ENCODE data around the gene ZNF580. TPM values are rescaled to one million over a fixed set of nuclear protein-coding genes. Genes with fewer than 3 reads are reported as not detected.

ZNF580 gene
- total and polyA plus RNA-seq, 10 of the 15 experiments (the other 5 are each of a cell fraction or from before 2014, with no cell fraction given) = 2.3 to 31.8 (median 10.0) TPM

DNA sequence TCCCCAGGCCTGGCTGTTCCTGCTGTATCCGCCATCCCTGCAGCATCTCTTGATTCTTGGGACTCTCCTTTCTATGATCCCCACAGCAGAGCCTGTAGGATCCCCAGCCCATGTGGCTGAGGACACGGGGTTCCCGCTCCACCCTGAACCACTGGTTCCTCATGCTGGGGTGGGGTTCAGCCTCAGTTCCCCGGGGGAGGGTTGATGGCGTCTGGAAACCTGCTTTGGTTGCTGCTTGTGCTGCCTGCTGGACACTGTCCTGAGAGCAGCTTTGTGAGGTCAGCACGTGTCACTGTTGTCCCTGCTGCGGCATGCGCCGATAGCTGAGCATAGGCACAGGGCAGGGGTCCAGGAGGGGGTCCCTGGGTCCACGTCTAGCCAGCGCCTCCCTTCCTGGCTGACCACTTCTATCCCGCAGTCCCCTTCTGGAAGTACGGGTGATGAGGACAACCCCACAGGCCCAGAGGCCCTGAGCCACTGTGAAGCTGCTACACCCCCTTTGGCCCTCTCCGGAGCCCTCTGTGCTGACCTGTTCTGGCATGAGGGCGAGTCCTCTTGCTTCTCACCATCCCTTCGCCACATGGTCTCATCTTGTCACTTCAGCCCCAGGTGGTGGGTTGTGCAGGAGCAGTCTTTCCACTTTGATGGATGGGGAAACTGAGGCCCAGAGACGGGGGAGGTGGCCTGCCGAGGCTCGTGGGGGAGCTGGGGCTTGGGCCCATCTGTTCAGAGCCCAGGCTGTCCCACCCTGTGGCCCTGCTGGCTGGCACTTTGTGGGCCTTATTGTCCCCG is 39.7 kb downstream of the ZNF580 start:
- Histone ChIP-seq H3K79me2 (ENCODE audit: control insufficient read depth, insufficient read depth, low read length) (peaks cover 61% of the 10 kb centered on the region), H3K36me3 (ENCODE audit: control insufficient read depth in 2 of 2, insufficient read depth in 2 of 2, low read length in 1 of 2) (peaks cover 20 to 26% of the 10 kb centered on the region in 2 experiments), H3K4me2 (ENCODE audit: control insufficient read depth, insufficient read depth) (peak overlapping the region; percentile 100; the same call in 1 of the 2 replicates), H4K20me1 (ENCODE audit: control insufficient read depth, insufficient read depth) (peaks cover 7% of the 10 kb centered on the region), H3K9me3 (replicated peaks; ENCODE audit: control insufficient read depth, insufficient read depth, low read length) (no peaks in the 10 kb centered on the region), H3K27me3 (replicated peaks in 1 of 2; ENCODE audit: control insufficient read depth in 2 of 2, insufficient read depth in 2 of 2, low read length in 1 of 2) (no peaks in the 10 kb centered on the region), H3K9ac (ENCODE audit: control insufficient read depth, insufficient read depth, low read length) (no peak overlapping the region), H3K4me3 (no peak overlapping the region), H3K27ac (ENCODE audit: control insufficient read depth, insufficient read depth) (no peak overlapping the region), H3K4me1 (ENCODE audit: control insufficient read depth, insufficient read depth, low read length) (peaks cover 29% of the 10 kb centered on the region), H2AFZ (ENCODE audit: control insufficient read depth, low read depth, low read length) (no peak overlapping the region)
- no peak for TF ChIP-seq ZBED1 (IDR thresholded peaks at IDR 0.05; ENCODE audit: borderline replicate concordance)
- TF ChIP-seq CHD2 (IDR thresholded peaks at IDR 0.05; ENCODE audit: borderline replicate concordance, low read depth, low read length) = no peak
- TF ChIP-seq RELA (IDR thresholded peaks at IDR 0.05; ENCODE audit: borderline replicate concordance, partially characterized antibody) = no peak
- no peak for TF ChIP-seq BACH1 (IDR thresholded peaks at IDR 0.05; ENCODE audit: borderline replicate concordance)
- TF ChIP-seq, protein P1, sequence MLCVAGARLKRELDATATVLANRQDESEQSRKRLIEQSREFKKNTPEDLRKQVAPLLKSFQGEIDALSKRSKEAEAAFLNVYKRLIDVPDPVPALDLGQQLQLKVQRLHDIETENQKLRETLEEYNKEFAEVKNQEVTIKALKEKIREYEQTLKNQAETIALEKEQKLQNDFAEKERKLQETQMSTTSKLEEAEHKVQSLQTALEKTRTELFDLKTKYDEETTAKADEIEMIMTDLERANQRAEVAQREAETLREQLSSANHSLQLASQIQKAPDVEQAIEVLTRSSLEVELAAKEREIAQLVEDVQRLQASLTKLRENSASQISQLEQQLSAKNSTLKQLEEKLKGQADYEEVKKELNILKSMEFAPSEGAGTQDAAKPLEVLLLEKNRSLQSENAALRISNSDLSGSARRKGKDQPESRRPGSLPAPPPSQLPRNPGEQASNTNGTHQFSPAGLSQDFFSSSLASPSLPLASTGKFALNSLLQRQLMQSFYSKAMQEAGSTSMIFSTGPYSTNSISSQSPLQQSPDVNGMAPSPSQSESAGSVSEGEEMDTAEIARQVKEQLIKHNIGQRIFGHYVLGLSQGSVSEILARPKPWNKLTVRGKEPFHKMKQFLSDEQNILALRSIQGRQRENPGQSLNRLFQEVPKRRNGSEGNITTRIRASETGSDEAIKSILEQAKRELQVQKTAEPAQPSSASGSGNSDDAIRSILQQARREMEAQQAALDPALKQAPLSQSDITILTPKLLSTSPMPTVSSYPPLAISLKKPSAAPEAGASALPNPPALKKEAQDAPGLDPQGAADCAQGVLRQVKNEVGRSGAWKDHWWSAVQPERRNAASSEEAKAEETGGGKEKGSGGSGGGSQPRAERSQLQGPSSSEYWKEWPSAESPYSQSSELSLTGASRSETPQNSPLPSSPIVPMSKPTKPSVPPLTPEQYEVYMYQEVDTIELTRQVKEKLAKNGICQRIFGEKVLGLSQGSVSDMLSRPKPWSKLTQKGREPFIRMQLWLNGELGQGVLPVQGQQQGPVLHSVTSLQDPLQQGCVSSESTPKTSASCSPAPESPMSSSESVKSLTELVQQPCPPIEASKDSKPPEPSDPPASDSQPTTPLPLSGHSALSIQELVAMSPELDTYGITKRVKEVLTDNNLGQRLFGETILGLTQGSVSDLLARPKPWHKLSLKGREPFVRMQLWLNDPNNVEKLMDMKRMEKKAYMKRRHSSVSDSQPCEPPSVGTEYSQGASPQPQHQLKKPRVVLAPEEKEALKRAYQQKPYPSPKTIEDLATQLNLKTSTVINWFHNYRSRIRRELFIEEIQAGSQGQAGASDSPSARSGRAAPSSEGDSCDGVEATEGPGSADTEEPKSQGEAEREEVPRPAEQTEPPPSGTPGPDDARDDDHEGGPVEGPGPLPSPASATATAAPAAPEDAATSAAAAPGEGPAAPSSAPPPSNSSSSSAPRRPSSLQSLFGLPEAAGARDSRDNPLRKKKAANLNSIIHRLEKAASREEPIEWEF (IDR thresholded peaks at IDR 0.05; ENCODE audit: insufficient replicate concordance, low read depth, low read length) = no peak
- no peak for TF ChIP-seq HDAC2 (IDR thresholded peaks at IDR 0.05)
- no peak for TF ChIP-seq SRF (IDR thresholded peaks at IDR 0.05; ENCODE audit: low read depth in 2 of 2, low read length in 2 of 2)
- no peak for TF ChIP-seq JUNB (IDR thresholded peaks at IDR 0.05)
- TF ChIP-seq SREBF1 (IDR thresholded peaks at IDR 0.05; ENCODE audit: low read length) = no peak
- TF ChIP-seq SMAD5 (IDR thresholded peaks at IDR 0.05; ENCODE audit: low read depth) = no peak
- TF ChIP-seq, protein P2, sequence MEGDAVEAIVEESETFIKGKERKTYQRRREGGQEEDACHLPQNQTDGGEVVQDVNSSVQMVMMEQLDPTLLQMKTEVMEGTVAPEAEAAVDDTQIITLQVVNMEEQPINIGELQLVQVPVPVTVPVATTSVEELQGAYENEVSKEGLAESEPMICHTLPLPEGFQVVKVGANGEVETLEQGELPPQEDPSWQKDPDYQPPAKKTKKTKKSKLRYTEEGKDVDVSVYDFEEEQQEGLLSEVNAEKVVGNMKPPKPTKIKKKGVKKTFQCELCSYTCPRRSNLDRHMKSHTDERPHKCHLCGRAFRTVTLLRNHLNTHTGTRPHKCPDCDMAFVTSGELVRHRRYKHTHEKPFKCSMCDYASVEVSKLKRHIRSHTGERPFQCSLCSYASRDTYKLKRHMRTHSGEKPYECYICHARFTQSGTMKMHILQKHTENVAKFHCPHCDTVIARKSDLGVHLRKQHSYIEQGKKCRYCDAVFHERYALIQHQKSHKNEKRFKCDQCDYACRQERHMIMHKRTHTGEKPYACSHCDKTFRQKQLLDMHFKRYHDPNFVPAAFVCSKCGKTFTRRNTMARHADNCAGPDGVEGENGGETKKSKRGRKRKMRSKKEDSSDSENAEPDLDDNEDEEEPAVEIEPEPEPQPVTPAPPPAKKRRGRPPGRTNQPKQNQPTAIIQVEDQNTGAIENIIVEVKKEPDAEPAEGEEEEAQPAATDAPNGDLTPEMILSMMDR (IDR thresholded peaks at IDR 0.05 in 2 of 3, conservative IDR thresholded peaks at IDR 0.05 in 1 of 3; ENCODE audit: control insufficient read depth in 2 of 3, extremely low read depth in 1 of 3, insufficient read depth in 1 of 3, low read depth in 3 of 3, low read length in 3 of 3) = no peak
- no peak for TF ChIP-seq ATF7 (IDR thresholded peaks at IDR 0.05; ENCODE audit: low read depth)
- TF ChIP-seq, protein P3, sequence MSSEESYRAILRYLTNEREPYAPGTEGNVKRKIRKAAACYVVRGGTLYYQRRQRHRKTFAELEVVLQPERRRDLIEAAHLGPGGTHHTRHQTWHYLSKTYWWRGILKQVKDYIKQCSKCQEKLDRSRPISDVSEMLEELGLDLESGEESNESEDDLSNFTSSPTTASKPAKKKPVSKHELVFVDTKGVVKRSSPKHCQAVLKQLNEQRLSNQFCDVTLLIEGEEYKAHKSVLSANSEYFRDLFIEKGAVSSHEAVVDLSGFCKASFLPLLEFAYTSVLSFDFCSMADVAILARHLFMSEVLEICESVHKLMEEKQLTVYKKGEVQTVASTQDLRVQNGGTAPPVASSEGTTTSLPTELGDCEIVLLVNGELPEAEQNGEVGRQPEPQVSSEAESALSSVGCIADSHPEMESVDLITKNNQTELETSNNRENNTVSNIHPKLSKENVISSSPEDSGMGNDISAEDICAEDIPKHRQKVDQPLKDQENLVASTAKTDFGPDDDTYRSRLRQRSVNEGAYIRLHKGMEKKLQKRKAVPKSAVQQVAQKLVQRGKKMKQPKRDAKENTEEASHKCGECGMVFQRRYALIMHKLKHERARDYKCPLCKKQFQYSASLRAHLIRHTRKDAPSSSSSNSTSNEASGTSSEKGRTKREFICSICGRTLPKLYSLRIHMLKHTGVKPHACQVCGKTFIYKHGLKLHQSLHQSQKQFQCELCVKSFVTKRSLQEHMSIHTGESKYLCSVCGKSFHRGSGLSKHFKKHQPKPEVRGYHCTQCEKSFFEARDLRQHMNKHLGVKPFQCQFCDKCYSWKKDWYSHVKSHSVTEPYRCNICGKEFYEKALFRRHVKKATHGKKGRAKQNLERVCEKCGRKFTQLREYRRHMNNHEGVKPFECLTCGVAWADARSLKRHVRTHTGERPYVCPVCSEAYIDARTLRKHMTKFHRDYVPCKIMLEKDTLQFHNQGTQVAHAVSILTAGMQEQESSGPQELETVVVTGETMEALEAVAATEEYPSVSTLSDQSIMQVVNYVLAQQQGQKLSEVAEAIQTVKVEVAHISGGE (CRISPR knock-in tag; IDR thresholded peaks at IDR 0.05) = no peak
- no TSS peak for BruUV-seq (replicated peaks)
- no peak for ATAC-seq
- RAD21 ChIA-PET (ENCODE audit: unreplicated experiment) = no interaction called here
- SMC1A ChIA-PET (ENCODE audit: uncharacterized antibody, unreplicated experiment) = no interaction called here
- in situ Hi-C loops (cut with MboI) = no loop called here
- 95% methylated on average over 20 of the region's 20 CpGs for whole genome bisulfite sequencing (ENCODE audit: insufficient coverage, insufficient replicate concordance, low lambda C conversion rate, missing lambda C conversion rate)
- no peak for FAIRE-seq
- intact Hi-C loops (cut with micrococcal nuclease; ENCODE audit: unreplicated experiment) = no loop called here
- POLR2A ChIA-PET = no interaction called here
- no peak for DNase-seq (ENCODE audit: low read depth, low spot score)
- CTCF ChIA-PET = interaction anchor here (0.5 kb wide), 1 partner anchor 320 kb away, joined by 3 read pairs; no protein-coding TSS in a partner anchor
